ENCODE measurements around the gene AHCTF1. TPM values are rescaled to one million over a fixed set of nuclear protein-coding genes. Genes with fewer than 3 reads are reported as not detected.
A peak's percentile ranks its signal among the peaks of the same experiment; 100 is the strongest.

The AHCTF1 gene
- total and polyA plus RNA-seq, 2 experiments from 2014 or later = 21.7 to 49.8 TPM

DNA sequence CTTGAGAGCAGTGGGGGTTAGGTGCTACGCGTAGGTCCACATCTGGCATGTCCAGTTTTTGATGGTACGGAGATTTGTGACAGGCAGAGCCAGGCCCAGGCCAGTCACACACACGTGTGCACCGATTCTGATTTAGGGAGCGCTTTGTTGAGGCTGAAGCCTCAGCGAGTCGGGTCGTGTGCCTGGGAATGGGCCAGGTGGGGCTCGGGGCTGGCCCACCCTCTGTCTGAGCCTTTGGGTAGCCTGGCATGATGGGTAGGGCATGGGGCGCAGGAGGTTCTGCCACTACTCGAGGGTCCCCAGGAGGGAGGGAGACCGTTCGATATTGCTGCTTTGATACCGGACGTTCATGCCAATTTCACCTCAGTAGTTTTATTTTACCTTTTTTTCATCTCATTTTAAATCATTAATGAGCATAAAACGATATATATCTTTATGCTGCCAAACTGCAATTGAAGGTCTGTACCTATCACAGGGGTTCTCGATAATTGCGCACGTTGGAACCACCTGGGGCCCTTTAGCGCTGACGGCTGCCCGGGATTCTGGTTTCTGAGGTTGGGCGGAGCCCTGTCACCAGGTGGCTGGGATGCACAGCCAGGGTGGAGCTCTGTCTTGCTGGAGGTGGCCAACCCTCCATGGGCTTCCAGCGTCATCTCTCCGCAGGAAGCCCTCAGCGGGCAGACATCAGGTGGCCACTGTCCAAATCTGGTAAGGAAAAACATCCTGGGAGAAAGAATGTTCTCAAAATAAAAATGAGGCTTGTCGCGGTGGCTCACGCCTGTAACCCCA, 135.6 kb downstream of the AHCTF1 start:
- H3K79me2 ChIP-seq (replicated peaks; ENCODE audit: insufficient read depth) = no peaks in the 10 kb centered on the region
- Mint-ChIP-seq H3K9me3 (no peaks in the 10 kb centered on the region), H3K36me3 (ENCODE audit: low read depth) (no peaks in the 10 kb centered on the region), H3K27me3 (ENCODE audit: insufficient read depth, low read depth, poor library complexity) (peaks cover 9% of the 10 kb centered on the region), H3K27ac (no peak overlapping the region; the same call in 1 of the 2 replicates), H3K4me3 (no peak overlapping the region), H3K4me1 (peaks cover 42% of the 10 kb centered on the region)
- peaks cover 12% of the 10 kb centered on the region for H3K4me1 ChIP-seq (ENCODE audit: insufficient read depth)
- DNase-seq (ENCODE audit: low spot score) = no peak
- no peaks in the 10 kb centered on the region for H3K36me3 ChIP-seq (ENCODE audit: insufficient read depth)
- H3K27ac ChIP-seq (ENCODE audit: low read depth) = no peak overlapping the region; the same call in 1 of the 2 replicates
- no peak overlapping the region for H3K4me2 ChIP-seq
- no peaks in the 10 kb centered on the region for H3K9me2 ChIP-seq (ENCODE audit: insufficient read depth)
- no peaks in the 10 kb centered on the region for H4K20me1 ChIP-seq (replicated peaks; ENCODE audit: insufficient read depth)
- no peaks in the 10 kb centered on the region for H3K27me3 ChIP-seq (ENCODE audit: insufficient read depth)
- ATAC-seq = no peak
- no peak overlapping the region for H3K4me3 ChIP-seq
- H2AFZ ChIP-seq = peak overlapping the region; percentile 89
- no peak for TF ChIP-seq POLR2AphosphoS5 (IDR thresholded peaks at IDR 0.05; ENCODE audit: low read depth)
- TF ChIP-seq EZH2phosphoT487 (IDR thresholded peaks at IDR 0.05; ENCODE audit: unreplicated experiment) = no peak
- no peak for TF ChIP-seq EZH2 (IDR thresholded peaks at IDR 0.05; ENCODE audit: low read depth, unreplicated experiment)
- TF ChIP-seq NANOG (IDR thresholded peaks at IDR 0.05; ENCODE audit: borderline replicate concordance) = no peak
- no peak for TF ChIP-seq REST (IDR thresholded peaks at IDR 0.05; ENCODE audit: unreplicated experiment)
- TF ChIP-seq JUNB (IDR thresholded peaks at IDR 0.05; ENCODE audit: unreplicated experiment) = no peak
- TF ChIP-seq, protein P1, sequence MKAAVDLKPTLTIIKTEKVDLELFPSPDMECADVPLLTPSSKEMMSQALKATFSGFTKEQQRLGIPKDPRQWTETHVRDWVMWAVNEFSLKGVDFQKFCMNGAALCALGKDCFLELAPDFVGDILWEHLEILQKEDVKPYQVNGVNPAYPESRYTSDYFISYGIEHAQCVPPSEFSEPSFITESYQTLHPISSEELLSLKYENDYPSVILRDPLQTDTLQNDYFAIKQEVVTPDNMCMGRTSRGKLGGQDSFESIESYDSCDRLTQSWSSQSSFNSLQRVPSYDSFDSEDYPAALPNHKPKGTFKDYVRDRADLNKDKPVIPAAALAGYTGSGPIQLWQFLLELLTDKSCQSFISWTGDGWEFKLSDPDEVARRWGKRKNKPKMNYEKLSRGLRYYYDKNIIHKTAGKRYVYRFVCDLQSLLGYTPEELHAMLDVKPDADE (IDR thresholded peaks at IDR 0.05) = no peak
- TF ChIP-seq, protein P2, sequence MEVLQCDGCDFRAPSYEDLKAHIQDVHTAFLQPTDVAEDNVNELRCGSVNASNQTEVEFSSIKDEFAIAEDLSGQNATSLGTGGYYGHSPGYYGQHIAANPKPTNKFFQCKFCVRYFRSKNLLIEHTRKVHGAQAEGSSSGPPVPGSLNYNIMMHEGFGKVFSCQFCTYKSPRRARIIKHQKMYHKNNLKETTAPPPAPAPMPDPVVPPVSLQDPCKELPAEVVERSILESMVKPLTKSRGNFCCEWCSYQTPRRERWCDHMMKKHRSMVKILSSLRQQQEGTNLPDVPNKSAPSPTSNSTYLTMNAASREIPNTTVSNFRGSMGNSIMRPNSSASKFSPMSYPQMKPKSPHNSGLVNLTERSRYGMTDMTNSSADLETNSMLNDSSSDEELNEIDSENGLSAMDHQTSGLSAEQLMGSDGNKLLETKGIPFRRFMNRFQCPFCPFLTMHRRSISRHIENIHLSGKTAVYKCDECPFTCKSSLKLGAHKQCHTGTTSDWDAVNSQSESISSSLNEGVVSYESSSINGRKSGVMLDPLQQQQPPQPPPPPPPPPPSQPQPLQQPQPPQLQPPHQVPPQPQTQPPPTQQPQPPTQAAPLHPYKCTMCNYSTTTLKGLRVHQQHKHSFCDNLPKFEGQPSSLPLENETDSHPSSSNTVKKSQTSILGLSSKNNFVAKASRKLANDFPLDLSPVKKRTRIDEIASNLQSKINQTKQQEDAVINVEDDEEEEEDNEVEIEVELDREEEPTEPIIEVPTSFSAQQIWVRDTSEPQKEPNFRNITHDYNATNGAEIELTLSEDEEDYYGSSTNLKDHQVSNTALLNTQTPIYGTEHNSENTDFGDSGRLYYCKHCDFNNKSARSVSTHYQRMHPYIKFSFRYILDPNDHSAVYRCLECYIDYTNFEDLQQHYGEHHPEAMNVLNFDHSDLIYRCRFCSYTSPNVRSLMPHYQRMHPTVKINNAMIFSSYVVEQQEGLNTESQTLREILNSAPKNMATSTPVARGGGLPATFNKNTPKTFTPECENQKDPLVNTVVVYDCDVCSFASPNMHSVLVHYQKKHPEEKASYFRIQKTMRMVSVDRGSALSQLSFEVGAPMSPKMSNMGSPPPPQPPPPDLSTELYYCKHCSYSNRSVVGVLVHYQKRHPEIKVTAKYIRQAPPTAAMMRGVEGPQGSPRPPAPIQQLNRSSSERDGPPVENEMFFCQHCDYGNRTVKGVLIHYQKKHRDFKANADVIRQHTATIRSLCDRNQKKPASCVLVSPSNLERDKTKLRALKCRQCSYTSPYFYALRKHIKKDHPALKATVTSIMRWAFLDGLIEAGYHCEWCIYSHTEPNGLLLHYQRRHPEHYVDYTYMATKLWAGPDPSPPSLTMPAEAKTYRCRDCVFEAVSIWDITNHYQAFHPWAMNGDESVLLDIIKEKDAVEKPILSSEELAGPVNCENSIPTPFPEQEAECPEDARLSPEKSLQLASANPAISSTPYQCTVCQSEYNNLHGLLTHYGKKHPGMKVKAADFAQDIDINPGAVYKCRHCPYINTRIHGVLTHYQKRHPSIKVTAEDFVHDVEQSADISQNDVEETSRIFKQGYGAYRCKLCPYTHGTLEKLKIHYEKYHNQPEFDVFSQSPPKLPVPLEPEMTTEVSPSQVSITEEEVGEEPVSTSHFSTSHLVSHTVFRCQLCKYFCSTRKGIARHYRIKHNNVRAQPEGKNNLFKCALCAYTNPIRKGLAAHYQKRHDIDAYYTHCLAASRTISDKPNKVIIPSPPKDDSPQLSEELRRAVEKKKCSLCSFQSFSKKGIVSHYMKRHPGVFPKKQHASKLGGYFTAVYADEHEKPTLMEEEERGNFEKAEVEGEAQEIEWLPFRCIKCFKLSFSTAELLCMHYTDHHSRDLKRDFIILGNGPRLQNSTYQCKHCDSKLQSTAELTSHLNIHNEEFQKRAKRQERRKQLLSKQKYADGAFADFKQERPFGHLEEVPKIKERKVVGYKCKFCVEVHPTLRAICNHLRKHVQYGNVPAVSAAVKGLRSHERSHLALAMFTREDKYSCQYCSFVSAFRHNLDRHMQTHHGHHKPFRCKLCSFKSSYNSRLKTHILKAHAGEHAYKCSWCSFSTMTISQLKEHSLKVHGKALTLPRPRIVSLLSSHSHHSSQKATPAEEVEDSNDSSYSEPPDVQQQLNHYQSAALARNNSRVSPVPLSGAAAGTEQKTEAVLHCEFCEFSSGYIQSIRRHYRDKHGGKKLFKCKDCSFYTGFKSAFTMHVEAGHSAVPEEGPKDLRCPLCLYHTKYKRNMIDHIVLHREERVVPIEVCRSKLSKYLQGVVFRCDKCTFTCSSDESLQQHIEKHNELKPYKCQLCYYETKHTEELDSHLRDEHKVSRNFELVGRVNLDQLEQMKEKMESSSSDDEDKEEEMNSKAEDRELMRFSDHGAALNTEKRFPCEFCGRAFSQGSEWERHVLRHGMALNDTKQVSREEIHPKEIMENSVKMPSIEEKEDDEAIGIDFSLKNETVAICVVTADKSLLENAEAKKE (CRISPR knock-in tag; IDR thresholded peaks at IDR 0.05) = no peak
- no peak for TF ChIP-seq ZNF331 (CRISPR knock-in tag; IDR thresholded peaks at IDR 0.05; ENCODE audit: low read depth)
- TF ChIP-seq CREB1 (CRISPR knock-in tag; IDR thresholded peaks at IDR 0.05; ENCODE audit: low read depth) = no peak
- H3F3A ChIP-seq (replicated peaks; ENCODE audit: low read depth) = 0 out of 2 replicates have a peak, but pooled peaks cover 2% of the 10 kb centered on the region

All from GM23338 (cell line).